AG09309 (cell line): ENCODE results near the gene SCYGR8.

Source experiments
- DNase-seq: peaks from one replicate; pipeline ENCODE4 v3.0.0-alpha.2; 2010; ENCODE audit warnings: low read depth
- H3K4me3 ChIP-seq: 2 replicates; pipeline ENCODE4 v1.5.1; 2011; ENCODE audit warnings: mild to moderate bottlenecking, low read depth, low read length, moderate library complexity; ENCODE audit not compliant: control insufficient read depth
- CTCF ChIP-seq: IDR thresholded peaks from 2 replicates; pipeline ENCODE4 v1.5.1; 2011; ENCODE audit warnings: mild to moderate bottlenecking, low read depth, low read length, inconsistent platforms; ENCODE audit not compliant: insufficient read depth, control insufficient read depth; ENCODE audit errors: missing control alignments

SCYGR8 gene

GRCh38 chr2:227774011-227774624 lies 28.4 kb downstream of the SCYGR8 start:
- TF ChIP-seq CTCF = peak; percentile 16
- DNase-seq = no peak
- H3K4me3 ChIP-seq = no peak overlapping the region

DNA sequence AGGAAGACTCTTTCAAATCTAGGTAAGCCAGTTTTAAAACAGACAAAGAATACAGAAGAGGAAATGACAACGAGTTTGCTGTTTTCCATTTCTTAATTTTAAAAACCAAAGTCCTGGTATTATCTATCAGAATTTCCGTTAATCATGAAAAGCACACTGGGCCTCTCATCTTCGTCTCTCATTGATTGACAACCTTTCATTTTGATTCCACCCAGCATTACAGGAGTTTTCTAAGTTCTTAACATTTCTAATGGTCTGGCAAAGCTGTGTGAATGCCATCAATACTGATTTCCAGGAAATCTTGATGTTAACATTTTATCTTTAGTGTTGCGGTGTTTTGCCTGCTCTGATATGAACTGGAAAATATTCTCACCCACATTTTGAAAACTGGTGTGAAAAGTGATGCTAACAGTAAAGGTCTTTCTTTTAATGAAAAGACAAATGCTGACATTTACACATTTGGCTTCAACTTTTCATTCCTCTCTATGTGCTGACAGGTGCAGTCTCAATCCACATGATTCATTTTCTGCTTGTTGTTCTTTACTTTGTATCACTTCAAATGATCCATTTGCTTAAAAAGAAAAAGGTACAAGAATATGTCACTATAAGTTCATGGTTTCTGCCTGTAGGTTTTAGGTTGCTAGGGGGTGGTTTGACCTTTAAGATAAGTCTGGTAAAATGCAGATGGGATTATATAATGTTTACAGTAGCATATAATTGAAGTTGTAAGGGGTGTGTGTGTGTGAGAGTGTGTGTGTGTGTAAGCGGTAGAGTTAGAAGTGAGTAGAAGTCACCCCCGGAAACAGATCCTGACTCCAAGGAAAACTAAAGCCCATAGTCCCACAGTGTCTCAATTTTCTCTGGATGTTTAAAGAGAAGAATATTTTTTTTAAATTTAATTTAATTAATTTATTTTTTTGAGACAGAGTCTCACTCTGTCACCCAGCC lies 29.5 kb downstream of the SCYGR8 start:
- no peak for DNase-seq
- H3K4me3 ChIP-seq = no peak overlapping the region
- no peak for TF ChIP-seq CTCF

DNA sequence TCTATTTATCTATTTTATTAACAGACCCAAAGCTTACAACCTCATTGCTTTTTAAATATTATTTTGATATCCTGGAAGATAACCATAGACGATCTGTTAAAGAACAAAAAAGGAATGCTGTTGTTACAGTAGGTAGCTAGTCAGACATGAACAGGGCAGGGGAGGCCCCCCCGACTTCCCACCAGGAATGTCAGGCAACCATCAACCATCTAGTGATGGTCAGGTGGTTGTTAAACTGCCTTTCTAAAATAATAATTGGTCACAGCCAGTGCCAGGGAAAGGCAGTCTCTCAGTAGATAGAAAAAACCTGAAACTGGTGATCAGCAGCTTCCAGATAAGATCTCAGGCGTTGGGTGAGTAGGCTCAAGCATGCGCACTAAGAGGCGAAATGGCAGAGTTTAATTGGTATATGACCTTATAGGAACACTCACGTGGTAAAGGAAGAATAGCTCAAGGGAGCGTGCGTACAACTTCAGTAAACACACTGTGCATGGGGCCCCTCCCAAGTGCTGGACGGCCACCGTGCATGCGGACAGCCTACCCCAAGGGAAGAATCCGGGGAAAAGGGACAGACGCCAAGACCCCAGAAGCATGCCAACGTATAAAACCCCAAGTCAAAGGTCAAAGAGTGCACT lies 35.4 kb downstream of the SCYGR8 start:
- H3K4me3 ChIP-seq = no peak overlapping the region
- DNase-seq = no peak
- no peak for TF ChIP-seq CTCF

DNA sequence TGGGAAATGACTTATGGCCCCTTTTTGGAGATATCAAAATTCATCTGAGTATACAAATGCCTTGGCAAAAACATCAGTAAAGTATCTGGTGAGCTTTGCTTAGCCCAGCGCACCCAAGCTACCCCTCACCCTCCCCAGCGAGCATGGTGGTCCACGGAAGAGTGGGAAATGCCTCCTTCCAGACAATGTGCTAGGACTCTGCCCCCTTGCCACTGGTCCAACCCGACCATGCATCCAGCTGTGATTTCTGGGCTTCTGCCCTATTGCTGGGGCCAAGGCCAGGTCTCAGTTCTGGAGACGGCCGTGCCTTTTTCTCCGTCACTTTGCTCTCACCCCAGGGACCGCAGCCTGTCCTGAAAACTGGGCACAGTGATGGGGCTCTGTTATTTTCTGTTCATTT lies 36.1 kb downstream of the SCYGR8 start:
- no peak for TF ChIP-seq CTCF
- no peak for DNase-seq

DNA sequence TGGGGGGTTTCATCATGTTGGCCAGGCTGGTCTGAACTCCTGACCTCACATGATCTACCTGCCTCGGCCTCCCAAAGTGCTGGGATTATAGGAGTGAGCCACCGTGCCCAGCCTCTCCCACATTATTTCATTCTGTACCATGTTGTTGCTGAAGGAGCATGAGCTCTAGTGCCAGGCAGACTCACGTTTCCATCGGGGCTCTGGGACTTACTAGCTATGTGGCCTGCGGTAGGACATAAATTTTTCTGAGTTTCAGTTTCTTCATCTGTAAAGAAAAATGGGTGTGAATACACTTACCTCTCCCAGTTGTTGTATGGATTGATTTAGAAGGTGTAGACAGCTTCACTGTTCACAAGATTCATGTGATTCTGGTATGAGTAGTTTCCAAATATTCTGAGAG lies 37.1 kb downstream of the SCYGR8 start:
- H3K4me3 ChIP-seq = no peak overlapping the region
- no peak for TF ChIP-seq CTCF
- DNase-seq = no peak

More for the DNA sequence above, 36.1 kb downstream of the SCYGR8 start:
- no peak overlapping the region for H3K4me3 ChIP-seq

GRCh38 chr2:227783404-227784138 lies 37.9 kb downstream of the SCYGR8 start:
- H3K4me3 ChIP-seq = no peak overlapping the region
- DNase-seq = no peak
- TF ChIP-seq CTCF = no peak
